CD4-positive, alpha-beta T cell treated with Interleukin-2 at 100 ng/mL for 4 hours (primary cell): Measurements from ENCODE around the gene SNUPN.

ENCODE experiments used
- DNase-seq: peaks from one replicate; pipeline ENCODE4 v3.0.0-alpha.2; 2020; ENCODE audit warnings: low spot score

The SNUPN gene

DNA sequence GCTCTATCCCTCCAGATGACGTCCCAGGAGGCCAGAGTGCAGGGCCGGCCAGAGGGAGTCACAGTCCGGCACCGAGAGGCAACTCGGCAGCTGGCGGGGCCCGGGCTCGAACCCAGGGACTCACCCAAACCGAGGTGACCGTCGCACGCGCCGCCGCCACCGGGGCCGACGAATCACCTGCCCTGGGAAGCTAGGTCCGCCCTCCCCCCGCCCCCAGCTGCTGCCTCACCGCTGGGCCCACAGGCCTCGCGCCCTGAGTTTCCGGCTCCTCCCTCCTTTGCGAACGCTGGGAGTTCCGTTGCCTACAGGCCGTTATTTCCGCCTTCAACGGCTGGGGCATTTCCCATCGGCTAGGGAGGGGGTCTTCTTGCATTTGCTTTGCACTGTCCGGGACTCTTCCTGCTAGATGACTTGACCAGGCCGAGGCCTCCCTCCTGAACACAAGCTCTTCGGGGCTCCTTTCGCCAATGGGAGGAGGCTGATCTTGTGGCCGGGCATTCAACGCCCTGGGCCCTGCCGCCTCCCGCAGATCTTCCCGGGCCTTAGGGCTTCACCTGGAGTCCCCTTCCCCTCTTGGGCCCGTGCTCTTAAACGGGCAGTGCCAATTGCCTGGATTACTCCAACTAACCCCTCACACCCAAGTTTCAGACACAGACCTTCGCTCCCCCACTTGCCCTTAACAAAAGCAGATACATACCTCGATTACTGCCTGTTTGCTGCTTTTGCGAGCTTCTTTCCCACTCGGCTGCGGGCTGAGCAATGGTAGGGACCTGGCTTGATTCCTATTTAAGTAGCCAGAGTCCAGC lies at the start of gene SNUPN:
TSS of gene SNUPN (minus strand) at position 184 of the 806 bp plus-strand sequence. CDS start 4,674 bp downstream, outside the sequence.
- peak; percentile 92 for DNase-seq

DNA sequence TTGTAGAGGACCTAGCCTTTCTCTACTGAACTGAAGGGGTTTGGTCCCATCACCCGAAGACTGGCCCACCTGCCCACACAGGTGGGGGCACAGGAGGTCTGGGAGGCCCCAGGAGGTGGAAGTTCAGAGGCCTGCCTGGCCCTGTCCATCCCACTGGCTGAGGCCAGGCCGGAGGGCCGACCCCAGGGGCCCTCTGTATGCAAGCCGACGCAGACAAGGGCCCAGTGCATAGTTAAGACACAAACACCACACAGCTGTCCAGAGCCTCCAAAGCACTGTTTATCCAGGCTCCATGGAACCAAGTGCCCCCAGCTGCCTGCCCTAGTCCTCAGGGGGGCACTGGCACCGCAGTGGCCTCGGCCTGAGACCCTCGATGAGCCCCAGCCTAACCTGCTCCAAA lies 48.8 kb upstream of the SNUPN start:
- DNase-seq = no peak

- no peak for DNase-seq
Observed at GRCh38 chr15:75673426-75674235, 48.1 kb upstream of the SNUPN start.

DNA sequence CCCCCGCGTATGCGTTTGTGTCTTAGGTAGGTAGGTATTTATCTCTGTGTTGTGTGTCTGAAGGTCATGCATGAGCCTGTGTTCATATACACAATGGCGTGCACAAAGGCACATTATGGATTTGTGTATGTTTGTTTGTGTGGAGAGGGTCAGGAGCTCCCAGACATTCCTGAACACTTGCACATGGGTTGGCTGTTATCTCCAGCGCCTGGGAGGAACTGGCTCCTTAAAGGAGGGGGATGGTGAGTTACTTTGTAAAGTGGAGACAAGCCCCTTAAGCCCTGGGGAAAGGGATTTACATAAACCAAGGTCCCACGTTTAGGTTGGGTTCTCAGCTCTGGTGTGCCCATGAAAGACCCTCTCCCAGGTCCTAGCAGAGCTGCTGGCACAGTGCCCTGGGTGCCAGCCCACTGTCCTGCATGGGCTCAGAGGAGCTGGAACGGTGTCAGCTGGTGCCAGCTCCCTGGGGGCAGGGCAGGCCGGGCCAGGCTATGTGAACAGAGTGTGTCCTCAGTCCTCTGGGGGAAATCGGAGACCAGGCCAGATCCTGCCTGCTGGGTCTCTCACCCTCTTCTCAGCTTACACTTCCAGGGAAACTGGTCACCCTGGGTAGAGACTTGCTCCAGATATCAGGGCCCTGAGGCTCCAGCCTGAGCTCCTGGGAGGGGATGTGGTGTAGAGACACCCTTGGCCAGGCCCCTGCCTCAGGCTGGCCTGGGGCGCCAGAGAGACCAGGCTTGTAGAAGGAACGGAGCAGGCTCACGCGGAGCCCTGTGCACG lies 47.3 kb upstream of the SNUPN start:
- DNase-seq = no peak

GRCh38 chr15:75671730-75672602 lies 46.4 kb upstream of the SNUPN start:
- DNase-seq = no peak

GRCh38 chr15:75669879-75670212 lies 44.3 kb upstream of the SNUPN start:
- DNase-seq = no peak

- no peak for DNase-seq
Observed at GRCh38 chr15:75669191-75669878, 43.8 kb upstream of the SNUPN start.

DNA sequence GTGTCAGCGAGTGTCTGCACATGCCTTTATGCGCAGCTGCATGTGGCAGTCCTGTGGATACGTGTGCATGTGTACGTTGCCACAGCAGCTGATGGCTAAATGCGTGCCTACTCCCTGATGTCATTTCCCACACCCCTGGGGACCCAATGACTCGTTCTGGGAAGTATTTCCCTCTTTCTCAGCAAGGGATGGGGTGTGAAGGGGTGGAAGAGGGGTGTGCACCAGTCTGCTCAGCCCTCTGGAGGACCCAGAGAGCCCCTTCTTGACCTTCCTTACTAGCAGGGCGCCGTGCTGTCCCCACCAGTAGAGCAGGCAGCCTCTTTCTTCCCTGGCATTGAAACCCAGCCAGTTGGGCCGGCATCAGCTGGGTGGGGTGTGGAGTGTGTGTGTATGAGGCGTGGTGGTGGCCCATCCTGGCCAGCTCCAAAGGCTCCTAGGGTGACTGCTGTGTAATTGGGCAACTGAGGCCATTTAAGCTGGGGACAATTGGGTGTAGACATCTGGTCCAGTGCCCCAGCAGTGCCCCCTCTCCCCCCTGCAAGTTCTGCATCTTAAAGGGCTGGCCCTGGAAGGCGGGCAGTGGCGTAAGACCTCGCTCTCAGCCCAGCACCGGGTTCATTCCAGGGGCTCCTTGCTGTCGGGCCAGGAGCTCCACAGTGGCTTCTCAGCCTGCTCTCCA lies 41.4 kb upstream of the SNUPN start:
- no peak for DNase-seq

DNA sequence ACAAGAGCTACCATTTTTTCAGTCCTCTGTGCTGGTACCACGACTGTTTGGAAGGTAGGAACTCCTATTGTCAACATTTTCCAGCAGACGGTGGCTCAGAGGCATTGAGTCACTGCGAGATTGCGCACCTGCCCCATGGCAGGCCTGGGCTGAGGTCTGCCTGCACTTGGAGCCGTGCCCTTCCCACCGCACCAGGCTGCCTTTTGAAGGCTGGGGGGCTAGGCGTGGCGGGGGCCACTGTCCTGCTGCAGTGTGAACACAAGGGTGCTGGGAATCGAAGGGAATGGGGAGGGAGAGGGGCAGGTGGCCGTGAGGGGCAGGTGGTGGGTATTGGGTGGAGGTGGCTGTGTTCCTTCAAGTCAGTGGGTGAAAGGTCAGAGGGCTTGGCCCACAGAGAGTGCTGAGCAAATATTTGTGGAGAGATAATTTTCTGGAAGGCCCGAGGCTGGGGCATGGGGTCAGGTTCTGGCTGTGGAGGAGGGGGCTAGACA lies 38.5 kb upstream of the SNUPN start:
- DNase-seq = no peak

DNA sequence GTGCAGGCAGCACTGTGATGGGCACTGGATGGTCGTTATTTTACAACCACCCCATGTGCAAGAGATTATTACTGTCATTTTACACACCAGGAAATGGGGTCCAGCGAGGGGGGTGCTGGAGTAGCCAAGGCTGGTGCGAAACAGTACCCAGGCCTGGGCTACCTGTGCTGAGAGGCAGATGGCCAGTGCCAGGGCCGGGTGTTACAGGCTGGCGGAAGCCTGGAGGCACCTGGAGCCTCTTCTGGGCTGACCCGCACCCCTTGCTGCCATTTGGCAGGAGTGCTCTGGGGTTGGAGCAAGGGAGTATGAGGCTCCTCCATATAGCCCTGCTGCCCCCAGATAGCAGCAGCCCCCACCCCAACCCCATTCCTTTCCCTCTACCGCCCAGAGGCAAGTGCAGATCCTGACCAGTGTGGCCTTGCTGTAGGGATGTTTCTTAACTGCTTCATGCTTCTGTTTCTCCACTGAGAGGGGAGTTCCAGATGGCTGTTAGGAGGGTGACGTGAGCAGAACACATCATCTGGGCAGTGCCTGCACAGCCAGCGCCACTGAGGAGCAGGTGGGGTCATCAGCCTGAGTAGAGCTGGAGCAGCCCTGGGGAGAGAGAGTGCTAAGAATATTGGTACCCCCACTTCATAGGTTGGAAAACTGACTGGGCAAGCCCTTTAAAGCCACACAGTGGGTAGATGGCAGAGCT lies 37.4 kb upstream of the SNUPN start:
- no peak for DNase-seq

- DNase-seq = no peak
Observed at GRCh38 chr15:75661756-75662140, 36.2 kb upstream of the SNUPN start.

- no peak for DNase-seq
Observed at GRCh38 chr15:75661100-75661755, 35.7 kb upstream of the SNUPN start.

DNA sequence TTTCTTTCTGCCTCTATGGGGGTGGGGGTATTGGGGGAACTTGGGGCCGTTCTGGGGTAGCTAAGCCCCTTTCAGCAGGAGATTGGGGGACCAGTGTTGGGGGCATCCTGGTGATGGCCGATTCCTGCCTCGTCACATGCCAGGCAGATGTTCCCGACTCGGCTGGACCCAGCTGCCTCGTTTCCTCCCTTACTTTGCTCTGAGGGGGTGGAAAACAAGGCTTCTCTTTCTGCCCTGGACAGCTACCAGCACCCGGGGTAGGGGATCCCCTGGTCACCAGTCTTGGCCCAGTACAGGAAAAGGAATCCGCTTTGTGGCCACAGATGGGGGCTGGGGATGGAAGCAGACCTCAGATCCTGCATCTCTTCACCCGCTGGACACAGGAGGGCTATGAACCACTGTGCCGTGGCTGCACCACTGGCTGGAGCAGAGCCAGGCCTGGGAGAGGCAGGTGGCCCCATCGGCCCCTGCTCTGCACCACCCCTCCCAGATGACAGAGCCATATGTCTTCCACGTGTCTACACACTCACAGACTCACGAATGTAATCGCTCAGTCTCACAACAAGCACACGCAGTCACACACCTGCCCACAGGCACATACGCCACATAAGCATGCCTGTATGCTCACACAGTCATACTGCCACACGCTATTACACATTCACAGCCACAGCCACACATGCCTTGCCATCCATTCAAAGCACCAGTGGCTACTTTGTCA lies 34.6 kb upstream of the SNUPN start:
- no peak for DNase-seq

DNA sequence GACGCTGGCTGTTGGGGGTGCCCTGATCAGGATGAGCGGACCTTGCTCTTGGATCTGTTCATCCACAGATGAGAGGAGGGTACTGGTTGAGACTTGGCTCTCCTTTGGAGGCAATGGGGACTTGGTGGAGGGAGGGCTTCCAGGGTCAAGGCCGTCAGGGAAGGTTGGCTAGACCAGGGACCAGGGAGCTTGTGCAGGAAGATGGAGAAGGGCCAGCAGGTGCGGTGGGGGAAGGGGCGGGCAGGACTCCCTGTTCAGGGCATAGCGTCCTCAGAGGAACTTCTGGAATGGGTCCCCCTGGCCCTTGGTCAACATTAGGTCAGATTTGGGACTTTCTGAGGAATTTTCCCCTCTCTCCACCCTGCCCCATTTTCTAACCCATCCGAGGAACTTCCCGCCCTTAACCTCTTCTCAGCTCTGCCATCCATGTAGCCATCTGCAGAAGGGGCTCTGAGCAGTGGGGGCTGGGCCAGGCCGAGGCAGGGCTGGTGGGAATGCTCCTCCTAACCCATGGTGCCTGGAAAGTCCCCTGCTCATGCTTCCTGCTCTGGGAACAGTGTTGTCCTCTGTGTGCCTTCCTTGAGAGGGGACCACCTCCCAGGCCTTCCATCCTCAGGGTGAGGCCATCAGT lies 33.7 kb upstream of the SNUPN start:
- DNase-seq = no peak

- no peak for DNase-seq
Observed at GRCh38 chr15:75656813-75657212, 31.3 kb upstream of the SNUPN start.

DNA sequence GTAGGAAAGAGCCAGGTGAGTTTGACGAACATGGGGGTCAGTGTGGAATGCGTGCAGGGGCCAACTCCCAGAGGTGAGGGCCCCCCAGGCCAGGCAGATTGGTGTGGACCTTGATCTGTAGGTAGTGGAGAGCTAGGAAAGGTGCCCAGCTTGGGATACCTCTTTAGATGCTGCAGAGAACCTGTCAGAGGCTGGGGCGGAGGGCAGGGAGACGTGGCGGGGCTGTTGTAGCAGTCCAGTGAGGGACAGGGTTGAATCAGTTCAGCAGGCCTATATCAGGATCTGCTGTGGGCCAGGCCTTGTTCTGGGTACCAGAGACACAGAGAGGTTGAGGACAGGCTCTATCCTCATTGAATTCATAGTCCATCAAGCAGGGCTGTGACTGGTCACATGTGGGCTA lies 30.8 kb upstream of the SNUPN start:
- no peak for DNase-seq

DNA sequence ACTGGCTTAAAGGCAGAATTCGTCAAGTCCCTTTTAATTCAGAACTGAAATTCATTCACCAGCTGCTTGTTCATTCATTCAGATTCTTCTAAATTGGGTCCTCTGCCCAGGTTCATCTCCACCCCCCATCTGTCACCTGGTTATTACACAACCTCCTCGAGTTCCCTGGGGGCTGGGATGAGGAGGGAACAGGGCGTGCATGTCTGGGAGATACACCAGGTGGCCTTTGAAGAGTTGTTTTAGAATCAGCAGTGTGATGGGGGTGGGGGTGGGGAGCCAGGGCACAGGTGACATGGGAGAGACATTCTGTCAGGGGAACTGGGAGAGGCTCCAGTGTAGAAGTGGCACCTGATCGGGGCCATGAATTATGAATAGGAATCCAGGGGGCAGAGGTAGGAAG lies 30.4 kb upstream of the SNUPN start:
- no peak for DNase-seq
